Right lobe of liver (tissue), 6 donors: ENCODE data around the gene OLIG2. TPM values are rescaled to one million over a fixed set of nuclear protein-coding genes. Genes with fewer than 3 reads are reported as not detected.

Experiments used
- ATAC-seq, 4 donors: fragments of 200-7000 bp; cut with Tn5 transposase; one replicate each; pipeline ENCODE4 v1.9.1; 2020; ENCODE audit warnings: mild to moderate bottlenecking in 4 of 4, moderate library complexity in 4 of 4
- DNase-seq, 3 donors: peaks; one replicate each; pipeline ENCODE4 v3.0.0-alpha.2; 2020
- H3K27ac ChIP-seq, 3 donors: fragments of 200-600 bp; one replicate each; pipeline ENCODE4 v1.8.0; 2022
- H3K27me3 ChIP-seq, 2 donors: fragments of 200-600 bp; one replicate each; pipeline ENCODE4 v1.8.0; 2022
- H3K36me3 ChIP-seq, 4 donors: fragments of 200-600 bp; sonication (generic) in 1 of 4; one replicate each; pipeline versions ENCODE4 v1.5.1 to v1.8.0; 2017 to 2022; ENCODE audit warnings: control low read depth in 1 of 4
- H3K4me1 ChIP-seq, 4 donors: fragments of 200-600 bp; sonication (generic) in 1 of 4; one replicate each; pipeline versions ENCODE4 v1.5.1 to v1.8.0; 2017 to 2022; ENCODE audit warnings: control low read depth in 1 of 4
- H3K4me3 ChIP-seq, 3 donors: fragments of 200-600 bp; one replicate each; pipeline ENCODE4 v1.8.0; 2022
- H3K9me3 ChIP-seq, 4 donors: fragments of 200-600 bp; sonication (generic) in 1 of 4; one replicate each; pipeline versions ENCODE4 v1.5.1 to v1.8.0; 2017 to 2022; ENCODE audit warnings: control low read depth in 1 of 4
- POLR2A ChIP-seq: fragments of 450-650 bp; IDR thresholded peaks from one replicate; pipeline ENCODE4 v1.6.1; 2017; ENCODE audit warnings: antibody characterized with exemption, mild to moderate bottlenecking
- WGBS: methylation state at CpG from one replicate; pipeline ENCODE4 v1.1.6; 2018; ENCODE audit warnings: low coverage, low lambda C conversion rate; ENCODE audit not compliant: insufficient coverage; ENCODE audit errors: missing lambda C conversion rate; 5-methylcytosine and 5-hydroxymethylcytosine counted together
- intact Hi-C, 2 donors: fragments of 100-400 bp; cut with DNase I; formaldehyde crosslinking; loops; one replicate each; pipeline versions ENCODE4 v1.11.2 to v1.14.1; 2022
- total RNA-seq, 6 experiments: library from RNA; depleted of rRNA in 2 of 6; stranded (reverse); fragments of >200 nt in 2 of 6; fragmentation: NEBNext Ultra II Directional in 3 of 6; extraction: Animal tissue kit (Norgen Biotek cat#: 25700) in 3 of 6; gene quantifications; one replicate each; pipeline versions ENCODE4 v1.1.0 to v1.2.4, GENCODE V29; 2016 to 2023
- TF ChIP-seq, protein P1 (sequence below), 4 donors: fragments of 200-600 bp in 3 of 4; fragments of 450-650 bp in 1 of 4; IDR thresholded peaks; one replicate each; pipeline versions ENCODE4 v1.5.1 to v1.8.0; 2016 to 2022; ENCODE audit warnings: antibody characterized with exemption in 4 of 4, mild to moderate bottlenecking in 2 of 4
- donor health status: DM: no; HTN: yes; CAD: no.
- donor health status: DM: no; HTN: no; CAD: no.
- donor health status: DM: no; HTN: no; CAD: no.
- donor health status: DM: no; HTN: yes; CAD: no.
- donor health status: DM: no; HTN: yes; CAD: no.

Gene OLIG2
- total RNA-seq, 6 experiments from 2014 or later: not detected

DNA sequence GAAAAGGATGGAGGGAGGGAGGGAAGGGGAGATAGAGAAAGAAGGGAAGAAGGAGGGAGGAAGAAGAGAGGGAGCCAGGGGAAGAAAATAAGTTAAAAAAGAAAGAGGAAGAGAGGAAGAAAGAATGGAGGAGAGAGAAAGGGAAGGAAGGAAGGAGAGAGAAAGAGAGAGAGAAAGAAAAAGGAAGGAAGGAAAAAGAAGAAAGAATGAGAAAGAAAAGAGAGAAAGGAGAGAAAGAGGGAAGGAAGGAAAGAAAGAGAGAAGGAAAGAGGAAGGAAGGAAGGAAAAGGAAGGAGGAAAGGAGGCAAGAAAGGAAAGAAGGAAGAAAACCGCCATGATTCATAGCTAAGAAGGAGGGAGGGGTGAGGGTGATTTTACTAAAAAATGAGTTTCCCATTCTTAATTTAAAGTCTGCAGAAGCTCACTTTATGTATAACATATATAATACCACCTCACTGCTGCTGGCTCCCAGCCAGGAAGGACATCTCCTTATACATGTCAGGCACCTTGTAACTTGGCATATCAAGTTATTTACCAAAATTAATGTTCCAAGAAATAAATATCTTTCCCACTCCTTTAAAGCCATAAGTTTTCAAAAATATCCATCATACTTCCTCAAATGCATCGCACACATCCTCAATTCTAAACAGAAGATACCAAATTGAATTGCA, 46.0 kb upstream of the OLIG2 start:
- DNase-seq: no peak
- Histone ChIP-seq H3K9me3 (no peaks in the 10 kb centered on the region), H3K36me3 (no peaks in the 10 kb centered on the region), H3K27ac (no peak overlapping the region), H3K4me3 (no peak overlapping the region), H3K27me3 (no peaks in the 10 kb centered on the region), H3K4me1 (no peaks in the 10 kb centered on the region)
- TF ChIP-seq, protein P1, sequence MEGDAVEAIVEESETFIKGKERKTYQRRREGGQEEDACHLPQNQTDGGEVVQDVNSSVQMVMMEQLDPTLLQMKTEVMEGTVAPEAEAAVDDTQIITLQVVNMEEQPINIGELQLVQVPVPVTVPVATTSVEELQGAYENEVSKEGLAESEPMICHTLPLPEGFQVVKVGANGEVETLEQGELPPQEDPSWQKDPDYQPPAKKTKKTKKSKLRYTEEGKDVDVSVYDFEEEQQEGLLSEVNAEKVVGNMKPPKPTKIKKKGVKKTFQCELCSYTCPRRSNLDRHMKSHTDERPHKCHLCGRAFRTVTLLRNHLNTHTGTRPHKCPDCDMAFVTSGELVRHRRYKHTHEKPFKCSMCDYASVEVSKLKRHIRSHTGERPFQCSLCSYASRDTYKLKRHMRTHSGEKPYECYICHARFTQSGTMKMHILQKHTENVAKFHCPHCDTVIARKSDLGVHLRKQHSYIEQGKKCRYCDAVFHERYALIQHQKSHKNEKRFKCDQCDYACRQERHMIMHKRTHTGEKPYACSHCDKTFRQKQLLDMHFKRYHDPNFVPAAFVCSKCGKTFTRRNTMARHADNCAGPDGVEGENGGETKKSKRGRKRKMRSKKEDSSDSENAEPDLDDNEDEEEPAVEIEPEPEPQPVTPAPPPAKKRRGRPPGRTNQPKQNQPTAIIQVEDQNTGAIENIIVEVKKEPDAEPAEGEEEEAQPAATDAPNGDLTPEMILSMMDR (IDR thresholded peaks at IDR 0.05): no peak
- TF ChIP-seq POLR2A: no peak
- 45% methylated on average over 2 of the region's 2 CpGs for WGBS
- no peak for ATAC-seq
- intact Hi-C loops: no loop called here

DNA sequence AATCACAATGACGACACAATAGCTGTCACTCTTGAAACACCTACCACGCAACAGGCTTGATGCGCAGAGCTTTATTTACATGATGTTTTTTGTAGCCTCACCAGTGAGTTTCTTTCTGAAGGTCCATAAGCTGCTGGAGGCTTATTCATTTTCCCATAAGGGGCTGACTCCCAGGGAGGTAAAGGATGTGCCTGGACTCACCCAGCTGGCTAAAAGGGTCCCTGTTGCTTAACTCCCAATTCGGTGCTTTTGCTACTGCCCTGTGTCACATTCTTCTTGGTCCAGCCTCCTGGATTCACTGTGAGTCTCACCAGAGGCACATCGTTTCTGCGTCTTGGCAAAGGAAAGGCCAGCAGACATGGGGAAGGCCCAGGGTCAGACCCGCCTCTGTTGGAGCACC, 44.6 kb upstream of the OLIG2 start:
- TF ChIP-seq, protein P1 (IDR thresholded peaks at IDR 0.05): no peak
- no peak for TF ChIP-seq POLR2A
- Histone ChIP-seq H3K27ac (no peak overlapping the region), H3K4me3 (no peak overlapping the region), H3K4me1 (no peaks in the 10 kb centered on the region), H3K9me3 (no peaks in the 10 kb centered on the region), H3K36me3 (no peaks in the 10 kb centered on the region), H3K27me3 (no peaks in the 10 kb centered on the region)
- intact Hi-C loops: no loop called here
- WGBS: 60% methylated on average over 4 of the region's 7 CpGs
- ATAC-seq (no peak), DNase-seq (no peak)

DNA sequence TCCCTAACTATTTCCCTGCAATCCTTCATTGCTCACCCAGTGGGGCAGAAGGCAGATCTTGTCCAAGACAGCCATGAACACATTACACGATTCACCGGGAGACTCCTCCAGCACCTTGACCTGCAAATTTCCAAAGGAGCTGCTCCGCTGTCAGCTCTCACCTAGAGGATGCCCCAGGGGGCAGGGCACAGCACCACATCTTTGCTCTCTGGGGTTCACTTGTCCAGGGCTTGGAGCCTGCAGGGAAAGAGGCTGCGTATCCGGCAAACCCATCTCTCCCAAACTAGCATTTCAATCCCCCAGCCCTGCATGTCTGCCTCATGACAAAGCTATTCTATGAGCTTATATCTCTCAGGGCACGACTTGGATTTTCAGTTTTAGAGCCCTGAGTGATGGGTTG, 35.1 kb upstream of the OLIG2 start:
- DNase-seq: no peak
- H3K36me3 ChIP-seq: no peaks in the 10 kb centered on the region
- intact Hi-C loops: no loop called here
- no peak overlapping the region for H3K4me3 ChIP-seq
- ATAC-seq: no peak
- H3K4me1 ChIP-seq: no peaks in the 10 kb centered on the region
- H3K27ac ChIP-seq: no peak overlapping the region
- 46% methylated on average over 4 of the region's 6 CpGs for WGBS
- TF ChIP-seq, protein P1 (IDR thresholded peaks at IDR 0.05): no peak
- TF ChIP-seq POLR2A: no peak
- H3K9me3 ChIP-seq: no peaks in the 10 kb centered on the region
- no peaks in the 10 kb centered on the region for H3K27me3 ChIP-seq

DNA sequence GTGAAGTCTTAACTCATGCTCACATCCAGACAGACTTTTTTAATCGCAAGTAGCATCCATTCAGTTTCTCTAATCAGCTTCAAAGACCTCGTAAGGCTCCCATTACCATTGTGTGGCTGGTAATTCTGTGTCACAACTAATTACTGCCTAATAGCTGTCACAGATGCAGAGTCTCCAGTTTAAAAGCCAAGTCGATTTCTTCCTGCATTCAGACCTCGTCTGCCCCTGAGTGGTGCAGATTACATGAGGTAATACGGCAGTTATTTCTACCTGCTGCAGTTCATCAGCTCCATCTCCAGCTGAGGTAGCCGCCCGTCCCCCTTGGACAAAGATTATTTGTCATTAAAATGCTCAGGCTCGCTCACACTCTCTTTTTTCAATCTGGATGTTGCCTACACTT, 34.4 kb upstream of the OLIG2 start:
- no peaks in the 10 kb centered on the region for H3K9me3 ChIP-seq
- no peak for DNase-seq
- no peak for ATAC-seq
- 16% methylated on average over 8 of the region's 8 CpGs for WGBS
- H3K36me3 ChIP-seq: no peaks in the 10 kb centered on the region
- no peaks in the 10 kb centered on the region for H3K27me3 ChIP-seq
- H3K27ac ChIP-seq: no peak overlapping the region
- no peak overlapping the region for H3K4me3 ChIP-seq
- TF ChIP-seq POLR2A: no peak
- TF ChIP-seq, protein P1 (IDR thresholded peaks at IDR 0.05): no peak
- H3K4me1 ChIP-seq: no peaks in the 10 kb centered on the region
- intact Hi-C loops: no loop called here
